HG03354 (cell line): ENCODE data around the gene NR1I3.

Experiments
- ATAC-seq: cut with Tn5 transposase; IDR thresholded peaks from one replicate; pipeline ENCODE4 v1.9.1; 2021; ENCODE audit warnings: mild to moderate bottlenecking; ENCODE audit not compliant: unreplicated experiment, poor library complexity, severe bottlenecking

NR1I3 gene

GRCh38 chr1:161198897-161199431 lies 39.0 kb downstream of the NR1I3 start, which contains the start of gene ADAMTS4:
ADAMTS4 (minus strand) TSS chr1:161199054; CDS start chr1:161198627, 427 bp downstream.
- no peak for ATAC-seq

- no peak for ATAC-seq
Measured at GRCh38 chr1:161198194-161198896, 39.7 kb downstream of the NR1I3 start.

- ATAC-seq, result no peak
Measured at GRCh38 chr1:161197560-161198193, 40.3 kb downstream of the NR1I3 start.

GRCh38 chr1:161196521-161197451 lies 41.2 kb downstream of the NR1I3 start:
- no peak for ATAC-seq

- no peak for ATAC-seq
Measured at GRCh38 chr1:161196111-161196510, 41.9 kb downstream of the NR1I3 start.

GRCh38 chr1:161195171-161195570 lies 42.8 kb downstream of the NR1I3 start:
- ATAC-seq, result peak; percentile 47

- no peak for ATAC-seq
Measured at GRCh38 chr1:161193561-161194235, 44.3 kb downstream of the NR1I3 start.

- peak; percentile 78 for ATAC-seq
Measured at GRCh38 chr1:161192476-161193465, 45.2 kb downstream of the NR1I3 start.

- no peak for ATAC-seq
Measured at GRCh38 chr1:161191971-161192370, 46.0 kb downstream of the NR1I3 start.

GRCh38 chr1:161190962-161191521 lies 47.0 kb downstream of the NR1I3 start:
- ATAC-seq, result no peak

- ATAC-seq, result no peak
Measured at GRCh38 chr1:161189036-161189435, 49.0 kb downstream of the NR1I3 start.

GRCh38 chr1:161188381-161188780 lies 49.6 kb downstream of the NR1I3 start:
- no peak for ATAC-seq

- ATAC-seq, result no peak
Measured at GRCh38 chr1:161187311-161187710, 50.7 kb downstream of the NR1I3 start.

GRCh38 chr1:161185732-161186311 lies 52.2 kb downstream of the NR1I3 start:
- peak; percentile 25 for ATAC-seq

- ATAC-seq, result peak; percentile 74
Measured at GRCh38 chr1:161185282-161185682, 52.7 kb downstream of the NR1I3 start.

- ATAC-seq, result peak; percentile 52
Measured at GRCh38 chr1:161182214-161182613, 55.8 kb downstream of the NR1I3 start.

GRCh38 chr1:161180639-161181038 lies 57.4 kb downstream of the NR1I3 start:
- ATAC-seq, result no peak

GRCh38 chr1:161179698-161180097 lies 58.3 kb downstream of the NR1I3 start:
- ATAC-seq, result no peak
